Retinal pigment epithelial cell (primary cell): ENCODE results near the gene KRTAP22-2.

Source experiments
- DNase-seq: peaks from one replicate; pipeline ENCODE4 v3.0.0-alpha.2; 2010; ENCODE audit warnings: low read depth
- H3K4me3 ChIP-seq: 2 replicates; pipeline ENCODE4 v1.5.1; 2011; ENCODE audit warnings: mild to moderate bottlenecking, low read length, control low read depth, moderate library complexity
- CTCF ChIP-seq: conservative IDR thresholded peaks from 2 replicates; pipeline ENCODE4 v1.5.1; 2011; ENCODE audit warnings: low read depth, low read length, control low read depth, inconsistent platforms

KRTAP22-2 gene

DNA sequence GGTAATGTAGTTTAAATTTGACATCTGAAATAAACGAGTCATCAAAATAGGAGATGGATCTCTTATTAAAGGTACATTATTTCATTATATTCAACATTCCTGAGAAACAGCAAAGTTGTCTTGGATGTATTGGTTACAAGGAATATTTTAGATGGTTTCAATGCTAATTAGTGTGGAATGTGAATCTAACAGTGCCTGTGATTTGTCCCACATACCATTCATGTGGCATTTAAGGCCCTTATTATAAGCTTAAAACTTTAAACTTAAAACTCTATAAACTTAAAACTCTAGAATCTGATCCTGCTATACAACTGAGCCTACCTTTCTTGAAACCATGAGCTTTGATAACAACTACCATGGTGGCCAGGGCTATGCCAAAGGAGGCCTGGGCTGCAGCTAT, 10.6 kb upstream of the KRTAP22-2 start, which contains the start of gene KRTAP22-1:
TSS of gene KRTAP22-1 (plus strand) at position 301 of the 400 bp plus-strand sequence.
- no peak within 1 kb of the TSS for H3K4me3 ChIP-seq
- no peak for DNase-seq
- TF ChIP-seq CTCF: no peak

DNA sequence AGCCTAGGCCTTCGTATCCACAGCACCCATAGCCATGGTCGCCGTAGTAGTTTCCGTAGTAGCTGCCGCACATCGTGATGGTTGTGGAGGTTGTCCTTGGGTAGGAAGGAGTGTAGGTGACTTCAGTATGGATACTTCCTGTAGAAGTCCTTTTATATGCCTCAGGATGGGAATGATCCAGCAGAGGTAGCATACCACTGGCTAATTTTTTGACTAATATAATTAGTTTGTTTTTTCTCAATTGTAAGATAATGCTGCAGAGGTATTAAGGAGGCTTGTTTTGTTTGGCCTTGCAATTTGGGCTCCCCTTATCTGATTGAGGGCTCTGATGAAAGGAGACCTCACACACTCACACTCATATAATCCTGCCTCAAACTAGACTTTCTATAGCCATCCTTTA, 8.6 kb upstream of the KRTAP22-2 start, which contains the start of gene KRTAP6-2:
TSS of gene KRTAP6-2 (minus strand) at position 101 of the 400 bp plus-strand sequence. CDS start at position 73, 28 bp downstream.
- H3K4me3 ChIP-seq: no peak within 1 kb of the TSS
- DNase-seq: no peak
- no peak for TF ChIP-seq CTCF

GRCh38 chr21:30592140-30592539, 1.9 kb upstream of the KRTAP22-2 start, which contains the start of gene KRTAP6-3:
TSS of gene KRTAP6-3 (plus strand) at chr21:30592440. CDS start at chr21:30592446, 6 bp downstream.
- no peak within 1 kb of the TSS for H3K4me3 ChIP-seq
- no peak for DNase-seq
- TF ChIP-seq CTCF: no peak

DNA sequence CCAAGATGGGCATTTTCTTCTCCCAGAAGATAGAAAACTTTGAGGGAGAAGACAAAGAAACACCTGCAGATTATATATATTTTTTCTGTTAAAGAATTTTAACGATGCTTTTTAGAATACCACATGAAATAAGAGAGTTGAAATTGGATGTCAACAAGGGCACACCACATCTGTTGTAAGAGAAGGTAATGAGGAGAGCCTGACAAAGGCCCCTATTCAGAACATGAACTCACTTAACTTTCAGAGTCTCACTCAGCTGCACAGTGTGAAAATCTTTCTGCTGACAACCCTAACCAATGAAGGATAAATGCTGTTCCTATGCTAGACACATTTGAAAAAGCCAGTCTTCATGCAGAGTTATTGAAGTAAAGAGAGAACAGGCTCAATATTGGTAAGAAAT, 7.3 kb downstream of the KRTAP22-2 start:
- no peak for TF ChIP-seq CTCF
- DNase-seq: no peak
- no peak overlapping the region for H3K4me3 ChIP-seq

DNA sequence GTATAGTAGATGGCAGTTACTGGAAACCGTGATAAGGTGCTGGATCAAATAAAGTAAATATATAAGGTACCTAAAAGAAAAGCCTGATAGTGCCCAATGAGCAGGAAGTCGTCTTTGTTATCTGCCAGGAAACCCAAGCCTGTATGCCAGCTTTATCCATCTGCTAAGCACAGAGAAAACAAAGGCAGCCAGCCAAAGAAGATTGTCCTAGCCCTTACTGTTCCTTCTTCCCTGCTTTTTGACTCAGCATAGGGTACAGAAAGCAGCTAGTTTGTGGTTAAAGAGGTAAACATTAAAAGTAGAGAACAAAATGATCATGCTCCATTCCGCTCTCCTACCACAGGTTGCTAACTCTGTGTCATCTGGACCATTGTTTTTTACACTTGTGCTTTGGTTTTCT, 10.1 kb downstream of the KRTAP22-2 start:
- no peak for TF ChIP-seq CTCF
- no peak for DNase-seq

GRCh38 chr21:30579346-30579745, 10.9 kb downstream of the KRTAP22-2 start:
- DNase-seq: no peak
- H3K4me3 ChIP-seq: no peak overlapping the region
- TF ChIP-seq CTCF: no peak

More for the DNA sequence above, 10.1 kb downstream of the KRTAP22-2 start:
- H3K4me3 ChIP-seq: no peak overlapping the region

GRCh38 chr21:30577766-30578165, 12.4 kb downstream of the KRTAP22-2 start:
- TF ChIP-seq CTCF: no peak
- no peak overlapping the region for H3K4me3 ChIP-seq
- DNase-seq: no peak
